CD14-positive monocyte (primary cell): ENCODE measurements around the gene TUSC2. TPM values are rescaled to one million over a fixed set of nuclear protein-coding genes. Genes with fewer than 3 reads are reported as not detected.

Source experiments
- DNase-seq, 3 donors: peaks; one replicate each; pipeline ENCODE4 v3.0.0-alpha.2; 2011 to 2022
- H2AFZ ChIP-seq: 2 replicates; pipeline ENCODE4 v1.6.0; 2012; ENCODE audit warnings: mild to moderate bottlenecking, low read depth, low read length, inconsistent platforms; ENCODE audit not compliant: insufficient read depth, poor library complexity, severe bottlenecking
- H3K27ac ChIP-seq, 2 donors: 1 replicate in 1 of 2; 2 replicates in 1 of 2; pipeline ENCODE4 v1.5.1; 2012 to 2013; ENCODE audit warnings: low read length in 2 of 2, control low read depth in 1 of 2, inconsistent platforms in 1 of 2, low read depth in 1 of 2, mild to moderate bottlenecking in 1 of 2
- H3K27me3 ChIP-seq, 2 donors: one replicate each; pipeline versions ENCODE4 v1.6.0 to v1.6.1; 2011 to 2013; ENCODE audit warnings: low read length in 2 of 2; ENCODE audit not compliant: control insufficient read depth in 2 of 2, insufficient read depth in 2 of 2
- H3K36me3 ChIP-seq, 2 donors: replicated peaks in 1 of 2; 1 replicate in 1 of 2; 2 replicates in 1 of 2; pipeline versions ENCODE4 v1.5.1 to v1.6.1; 2012 to 2013; ENCODE audit warnings: low read length in 2 of 2, control low read depth in 1 of 2, inconsistent platforms in 1 of 2, mild to moderate bottlenecking in 1 of 2; ENCODE audit not compliant: insufficient read depth in 2 of 2, control insufficient read depth in 1 of 2
- H3K4me1 ChIP-seq, 2 donors: 1 replicate in 1 of 2; 2 replicates in 1 of 2; pipeline versions ENCODE4 v1.5.1 to v1.6.1; 2012 to 2013; ENCODE audit warnings: low read length in 2 of 2, control low read depth in 1 of 2, inconsistent platforms in 1 of 2, mild to moderate bottlenecking in 1 of 2, moderate library complexity in 1 of 2; ENCODE audit not compliant: insufficient read depth in 2 of 2, control insufficient read depth in 1 of 2
- H3K4me2 ChIP-seq: replicated peaks from 2 replicates; pipeline ENCODE3; 2012; ENCODE audit warnings: low read length, moderate library complexity, mild to moderate bottlenecking; ENCODE audit not compliant: poor library complexity, severe bottlenecking; ENCODE audit errors: extremely low read depth
- H3K4me3 ChIP-seq, 3 experiments: fragments of 200-600 bp in 1 of 3; sonication (generic) in 1 of 3; replicated peaks in 1 of 3; 1 replicate in 2 of 3; 2 replicates in 1 of 3; pipeline ENCODE4 v1.5.1; 2011 to 2013; ENCODE audit warnings: low read length in 3 of 3, mild to moderate bottlenecking in 3 of 3, control low read depth in 2 of 3, low read depth in 2 of 3, inconsistent platforms in 1 of 3, moderate library complexity in 1 of 3
- H3K79me2 ChIP-seq: 2 replicates; pipeline ENCODE4 v1.6.0; 2012; ENCODE audit warnings: mild to moderate bottlenecking, control low read depth, inconsistent platforms, low read length, moderate library complexity; ENCODE audit not compliant: insufficient read depth
- H3K9ac ChIP-seq: 2 replicates; pipeline ENCODE4 v1.6.0; 2017; ENCODE audit warnings: low read length, mild to moderate bottlenecking; ENCODE audit not compliant: insufficient read depth, poor library complexity, severe bottlenecking
- H3K9me3 ChIP-seq, 2 donors: replicated peaks in 1 of 2; 1 replicate in 1 of 2; 2 replicates in 1 of 2; pipeline versions ENCODE4 v1.5.1 to v1.6.1; 2012 to 2013; ENCODE audit warnings: low read length in 2 of 2, control low read depth in 1 of 2; ENCODE audit not compliant: control insufficient read depth in 1 of 2, insufficient read depth in 1 of 2
- H4K20me1 ChIP-seq: 2 replicates; pipeline ENCODE4 v1.6.0; 2012; ENCODE audit warnings: mild to moderate bottlenecking, low read length, control low read depth, moderate library complexity; ENCODE audit not compliant: insufficient read depth
- H3K27ac Mint-ChIP-seq, 7 donors: one replicate each; pipeline ENCODE4 v1.8.0; 2020; ENCODE audit warnings: mild to moderate bottlenecking in 7 of 7, mixed read lengths in 7 of 7, moderate library complexity in 6 of 7, inconsistent platforms in 2 of 7
- H3K27me3 Mint-ChIP-seq, 3 donors: one replicate each; pipeline ENCODE4 v1.8.0; 2021 to 2022; ENCODE audit warnings: low read depth in 3 of 3, mild to moderate bottlenecking in 3 of 3, mixed read lengths in 3 of 3, moderate library complexity in 3 of 3, inconsistent platforms in 1 of 3
- H3K36me3 Mint-ChIP-seq, 2 donors: one replicate each; pipeline ENCODE4 v1.8.0; 2020; ENCODE audit warnings: mixed read lengths in 2 of 2, inconsistent platforms in 1 of 2, mild to moderate bottlenecking in 1 of 2
- H3K4me1 Mint-ChIP-seq: one replicate; pipeline ENCODE4 v1.8.0; 2020; ENCODE audit warnings: mild to moderate bottlenecking, mixed read lengths
- H3K4me3 Mint-ChIP-seq, 2 donors: one replicate each; pipeline ENCODE4 v1.8.0; 2020; ENCODE audit warnings: mild to moderate bottlenecking in 2 of 2, mixed read lengths in 2 of 2, moderate library complexity in 1 of 2
- H3K9me3 Mint-ChIP-seq, 7 donors: one replicate each; pipeline ENCODE4 v1.8.0; 2020 to 2022; ENCODE audit warnings: mixed read lengths in 7 of 7, mild to moderate bottlenecking in 6 of 7, moderate library complexity in 6 of 7, inconsistent platforms in 2 of 7
- CTCF ChIP-seq: fragments of 200-600 bp; IDR thresholded peaks from one replicate; pipeline ENCODE4 v1.8.0; 2022; ENCODE audit warnings: antibody characterized with exemption, mild to moderate bottlenecking
- WGBS: methylation state at CpG from one replicate; pipeline ENCODE4 v1.1.5; 2013; ENCODE audit warnings: missing lambda C conversion rate; ENCODE audit not compliant: insufficient coverage; 5-methylcytosine and 5-hydroxymethylcytosine counted together
- intact Hi-C, 2 donors: fragments of 100-400 bp; cut with micrococcal nuclease; formaldehyde crosslinking; loops; one replicate each; pipeline versions ENCODE4 v1.15.0 to v1.15.1; 2023
- polyA plus RNA-seq, 3 donors: library from polyadenylated mRNA; depleted of rRNA in 1 of 3; unstranded in 2 of 3; stranded (reverse) in 1 of 3; fragments of 300-500 nt in 2 of 3; fragments of >200 nt in 1 of 3; fragmentation: Illumina TruSeq in 2 of 3; gene quantifications; 1 replicate in 2 of 3; 2 replicates in 1 of 3; pipeline ENCODE4 v1.2.3, GENCODE V29; 2012 to 2021

Gene TUSC2
- polyA plus RNA-seq, 3 donors: 22.6 to 55.7 (median 47.0) TPM

GRCh38 chr3:50370594-50370993 is 42.6 kb upstream of the TUSC2 start:
- WGBS: 79% methylated on average over 4 of the region's 14 CpGs
- no peak overlapping the region for H3K27ac Mint-ChIP-seq
- intact Hi-C loops: no loop called here
- Histone ChIP-seq H3K4me1 (peaks cover 1 to 2% of the 10 kb centered on the region in 2 donors), H3K36me3 (no peaks in the 10 kb centered on the region), H3K4me2 (no peak overlapping the region), H3K79me2 (no peaks in the 10 kb centered on the region), H3K27ac (no peak overlapping the region), H2AFZ (no peak overlapping the region), H4K20me1 (no peaks in the 10 kb centered on the region), H3K4me3 (no peak overlapping the region), H3K9ac (no peak overlapping the region), H3K9me3 (no peaks in the 10 kb centered on the region), H3K27me3 (peaks cover 0 to 5% of the 10 kb centered on the region in 2 donors)
- H3K4me1 Mint-ChIP-seq: peaks cover 2% of the 10 kb centered on the region
- no peak for TF ChIP-seq CTCF
- no peak for DNase-seq
- no peaks in the 10 kb centered on the region for H3K36me3 Mint-ChIP-seq
- peaks cover 10 to 17% (median 15%) of the 10 kb centered on the region in 3 donors for H3K27me3 Mint-ChIP-seq
- no peaks in the 10 kb centered on the region for H3K9me3 Mint-ChIP-seq
- no peak overlapping the region for H3K4me3 Mint-ChIP-seq

GRCh38 chr3:50369012-50369670 is 41.1 kb upstream of the TUSC2 start:
- Mint-ChIP-seq H3K27me3 (peaks cover 12 to 30% (median 16%) of the 10 kb centered on the region in 3 donors), H3K9me3 (no peaks in the 10 kb centered on the region), H3K4me3 (no peak overlapping the region), H3K36me3 (no peaks in the 10 kb centered on the region), H3K27ac (no peak overlapping the region), H3K4me1 (peaks cover 10% of the 10 kb centered on the region)
- H3K27me3 ChIP-seq: peaks cover 0 to 10% of the 10 kb centered on the region in 2 donors
- intact Hi-C loops: no loop called here
- H3K36me3 ChIP-seq: no peaks in the 10 kb centered on the region
- H2AFZ ChIP-seq: no peak overlapping the region
- H3K27ac ChIP-seq: no peak overlapping the region
- DNase-seq: no peak
- H3K9ac ChIP-seq: no peak overlapping the region
- H3K4me3 ChIP-seq: no peak overlapping the region
- no peaks in the 10 kb centered on the region for H3K79me2 ChIP-seq
- WGBS: 83% methylated on average over 9 of the region's 9 CpGs
- peaks cover 13 to 15% of the 10 kb centered on the region in 2 donors for H3K4me1 ChIP-seq
- no peak overlapping the region for H3K4me2 ChIP-seq
- no peaks in the 10 kb centered on the region for H4K20me1 ChIP-seq
- H3K9me3 ChIP-seq: no peaks in the 10 kb centered on the region
- no peak for TF ChIP-seq CTCF
